B cell (primary cell): ENCODE results near the gene ELFN1. TPM values are rescaled to one million over a fixed set of nuclear protein-coding genes. Genes with fewer than 3 reads are reported as not detected.

Source experiments
- ATAC-seq: fragments of 200-7000 bp; cut with Tn5 transposase; one replicate; pipeline ENCODE4 v1.10.0; 2021; ENCODE audit warnings: low read depth, mild to moderate bottlenecking, moderate number of reproducible peaks, moderate library complexity
- CTCF ChIA-PET: fragments of 350-600 bp; sonication (Branson Sonifier 250); formaldehyde crosslinking; loops from one replicate; lab custom pipeline; 2021; ENCODE audit warnings: antibody characterized with exemption, inconsistent platforms; lab: Charles Lee
- POLR2A ChIA-PET: fragments of 350-600 bp; sonication (Branson Sonifier 250); formaldehyde crosslinking; loops from one replicate; lab custom pipeline; 2021; ENCODE audit warnings: antibody characterized with exemption; lab: Charles Lee
- DNase-seq: peaks from one replicate; pipeline ENCODE4 v3.0.0; 2013
- H2AFZ ChIP-seq: 2 replicates; pipeline ENCODE4 v1.6.1; 2012; ENCODE audit warnings: mild to moderate bottlenecking, low read depth, low read length; ENCODE audit not compliant: insufficient read depth, poor library complexity, severe bottlenecking
- H3K27ac ChIP-seq, 2 donors: 1 replicate in 1 of 2; 2 replicates in 1 of 2; pipeline ENCODE4 v1.5.1; 2012 to 2013; ENCODE audit warnings: low read length in 2 of 2, mild to moderate bottlenecking in 2 of 2, moderate library complexity in 1 of 2
- H3K27me3 ChIP-seq, 4 experiments: fragments of 200-600 bp in 1 of 4; sonication (generic) in 1 of 4; replicated peaks in 1 of 4; 1 replicate in 2 of 4; 2 replicates in 2 of 4; pipeline versions ENCODE4 v1.6.1 to v1.7.0; 2013 to 2016; ENCODE audit warnings: low read length in 3 of 4, mild to moderate bottlenecking in 2 of 4, mixed read lengths in 1 of 4, moderate library complexity in 1 of 4; ENCODE audit not compliant: insufficient read depth in 4 of 4, control insufficient read depth in 3 of 4; ENCODE audit errors: control extremely low read depth in 1 of 4
- H3K36me3 ChIP-seq, 2 experiments: replicated peaks in 1 of 2; 1 replicate in 1 of 2; 2 replicates in 1 of 2; pipeline versions ENCODE4 v1.6.1 to v1.7.1; 2013; ENCODE audit warnings: low read length in 1 of 2; ENCODE audit not compliant: insufficient read depth in 2 of 2, control insufficient read depth in 1 of 2; ENCODE audit errors: control extremely low read depth in 1 of 2, extremely low read depth in 1 of 2
- H3K4me1 ChIP-seq, 2 donors: fragments of 200-600 bp in 1 of 2; sonication (generic) in 1 of 2; 1 replicate in 1 of 2; 2 replicates in 1 of 2; pipeline versions ENCODE4 v1.5.1 to v1.6.1; 2013 to 2017; ENCODE audit warnings: low read length in 2 of 2; ENCODE audit not compliant: control insufficient read depth in 2 of 2, insufficient read depth in 2 of 2
- H3K4me2 ChIP-seq: replicated peaks from 2 replicates; pipeline ENCODE3; 2012; ENCODE audit warnings: mild to moderate bottlenecking, low read depth, low read length; ENCODE audit not compliant: poor library complexity, severe bottlenecking
- H3K4me3 ChIP-seq, 5 experiments: fragments of 200-600 bp in 1 of 5; sonication (generic) in 1 of 5; 1 replicate in 3 of 5; 2 replicates in 2 of 5; pipeline versions ENCODE4 v1.5.1 to v1.7.0; 2011 to 2016; ENCODE audit warnings: low read length in 4 of 5, mild to moderate bottlenecking in 4 of 5, low read depth in 2 of 5, control low read depth in 1 of 5, moderate library complexity in 1 of 5; ENCODE audit not compliant: insufficient read depth in 1 of 5; ENCODE audit errors: control extremely low read depth in 1 of 5, extremely low read depth in 1 of 5
- H3K79me2 ChIP-seq: fragments of 200-600 bp; sonication (generic); one replicate; pipeline ENCODE4 v1.6.0; 2016; ENCODE audit warnings: low read length; ENCODE audit not compliant: control insufficient read depth, insufficient read depth
- H3K9ac ChIP-seq: fragments of 200-600 bp; sonication (generic); 2 replicates; pipeline ENCODE4 v1.6.1; 2017; ENCODE audit warnings: mild to moderate bottlenecking, low read length, moderate library complexity
- H3K9me3 ChIP-seq, 3 donors: one replicate each; pipeline versions ENCODE4 v1.6.1 to v1.7.1; 2013; ENCODE audit warnings: low read length in 2 of 3; ENCODE audit not compliant: control insufficient read depth in 2 of 3, insufficient read depth in 1 of 3; ENCODE audit errors: control extremely low read depth in 1 of 3
- H4K20me1 ChIP-seq: 2 replicates; pipeline ENCODE4 v1.6.0; 2012; ENCODE audit warnings: mild to moderate bottlenecking, low read length; ENCODE audit not compliant: insufficient read depth, control insufficient read depth, poor library complexity, severe bottlenecking
- H3K27ac Mint-ChIP-seq: one replicate; pipeline ENCODE4 v1.8.0; 2021; ENCODE audit warnings: mixed read lengths
- H3K27me3 Mint-ChIP-seq: one replicate; pipeline ENCODE4 v1.8.0; 2021; ENCODE audit warnings: mixed read lengths
- H3K4me1 Mint-ChIP-seq: one replicate; pipeline ENCODE4 v1.8.0; 2021; ENCODE audit warnings: mixed read lengths
- H3K4me3 Mint-ChIP-seq: one replicate; pipeline ENCODE4 v1.8.0; 2021; ENCODE audit warnings: mixed read lengths
- H3K9me3 Mint-ChIP-seq: one replicate; pipeline ENCODE4 v1.8.0; 2022; ENCODE audit warnings: mixed read lengths; ENCODE audit not compliant: insufficient read depth
- EZH2 ChIP-seq: IDR thresholded peaks from 2 replicates; pipeline ENCODE4 v1.6.1; 2012; ENCODE audit warnings: borderline replicate concordance, low read depth, mild to moderate bottlenecking, moderate library complexity, low read length; ENCODE audit not compliant: insufficient read depth, poor library complexity, severe bottlenecking
- WGBS: methylation state at CpG from one replicate; pipeline ENCODE4 v1.1.5; 2013; ENCODE audit warnings: missing lambda C conversion rate; ENCODE audit not compliant: insufficient coverage; 5-methylcytosine and 5-hydroxymethylcytosine counted together
- intact Hi-C: fragments of 100-400 bp; cut with micrococcal nuclease; formaldehyde crosslinking; loops from one replicate; pipeline ENCODE4 v1.10.0; 2022
- polyA plus RNA-seq: library from polyadenylated mRNA; depleted of rRNA; stranded (reverse); fragments of >200 nt; gene quantifications from 2 replicates; pipeline ENCODE4 v1.2.3, GENCODE V29; 2012
- total RNA-seq, 2 donors: library from RNA; stranded (reverse); fragments of 120-200 nt in 1 of 2; gene quantifications; 1 replicate in 1 of 2; 2 replicates in 1 of 2; pipeline versions ENCODE4 v1.2.3 to v1.2.4, GENCODE V29; 2013 to 2022
- TF ChIP-seq, protein P1 (sequence below): fragments of 200-600 bp; IDR thresholded peaks from one replicate; pipeline ENCODE4 v1.8.0; 2022; ENCODE audit warnings: antibody characterized with exemption, mild to moderate bottlenecking

ELFN1 gene
- total and polyA plus RNA-seq, 2 donors (not counting 1 experiment from before 2014, with no cell fraction given), result 0.12 TPM; not detected in 1

DNA sequence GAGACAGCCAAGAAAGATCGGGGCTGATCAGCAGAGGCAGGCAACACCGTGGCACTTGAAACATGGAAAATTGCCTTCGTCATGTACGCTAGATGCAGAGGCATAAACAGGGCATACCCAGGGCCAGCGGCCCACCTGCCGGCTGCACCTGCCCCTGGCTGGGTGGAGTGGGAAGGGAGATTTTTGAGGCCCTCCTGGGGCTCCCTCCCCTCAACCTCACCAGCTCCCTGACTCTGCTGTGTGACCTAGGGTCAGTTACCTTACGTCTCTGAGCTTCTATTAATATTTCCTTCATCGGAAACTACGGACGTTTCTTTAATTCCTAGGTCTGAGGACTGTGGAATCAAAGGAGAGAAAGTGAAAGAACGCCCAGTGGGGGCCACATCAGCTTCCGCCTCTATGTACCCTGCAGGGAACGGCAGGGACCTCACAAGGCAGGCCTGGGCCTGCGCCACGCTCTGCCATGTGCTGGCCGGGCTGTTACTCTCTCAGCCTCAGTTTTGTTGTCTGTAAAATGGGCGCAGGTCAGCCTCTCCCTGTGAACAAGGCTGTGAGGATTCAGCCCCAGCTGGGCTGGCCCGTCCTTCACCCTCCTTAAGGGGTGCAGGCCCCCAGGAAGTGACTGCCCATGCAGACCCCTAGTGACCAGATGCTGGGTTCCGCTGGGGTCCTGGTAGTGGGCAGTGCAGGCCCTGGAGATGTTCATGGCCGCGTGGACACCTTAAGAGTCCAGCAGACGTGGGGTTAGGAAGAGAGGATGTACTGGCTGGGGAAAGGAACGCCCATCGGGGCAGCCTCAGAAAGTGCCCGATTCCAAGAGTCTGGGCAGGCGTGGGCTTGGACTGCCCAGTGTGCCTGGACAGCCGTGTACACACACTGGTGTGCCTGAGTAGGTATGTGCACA is 22.7 kb downstream of the ELFN1 start:
- peaks cover 31% of the 10 kb centered on the region for H3K27me3 Mint-ChIP-seq
- Histone ChIP-seq H3K9me3 (peaks cover 0 to 5% (median 0%) of the 10 kb centered on the region in 3 donors), H3K4me2 (no peak overlapping the region), H3K4me1 (no peaks in the 10 kb centered on the region), H3K9ac (no peak overlapping the region), H3K27ac (no peak overlapping the region), H3K4me3 (no peak overlapping the region), H3K27me3 (peaks cover 0 to 3% (median 0%) of the 10 kb centered on the region in 4 experiments), H3K36me3 (no peaks in the 10 kb centered on the region), H4K20me1 (no peaks in the 10 kb centered on the region), H3K79me2 (no peaks in the 10 kb centered on the region), H2AFZ (no peak overlapping the region)
- ATAC-seq (no peak), DNase-seq (no peak)
- H3K4me1 Mint-ChIP-seq, result no peaks in the 10 kb centered on the region
- no peak overlapping the region for H3K27ac Mint-ChIP-seq
- CTCF ChIA-PET, result no interaction called here
- H3K4me3 Mint-ChIP-seq, result no peak overlapping the region
- POLR2A ChIA-PET, result no interaction called here
- no peak for TF ChIP-seq EZH2
- TF ChIP-seq, protein P1, sequence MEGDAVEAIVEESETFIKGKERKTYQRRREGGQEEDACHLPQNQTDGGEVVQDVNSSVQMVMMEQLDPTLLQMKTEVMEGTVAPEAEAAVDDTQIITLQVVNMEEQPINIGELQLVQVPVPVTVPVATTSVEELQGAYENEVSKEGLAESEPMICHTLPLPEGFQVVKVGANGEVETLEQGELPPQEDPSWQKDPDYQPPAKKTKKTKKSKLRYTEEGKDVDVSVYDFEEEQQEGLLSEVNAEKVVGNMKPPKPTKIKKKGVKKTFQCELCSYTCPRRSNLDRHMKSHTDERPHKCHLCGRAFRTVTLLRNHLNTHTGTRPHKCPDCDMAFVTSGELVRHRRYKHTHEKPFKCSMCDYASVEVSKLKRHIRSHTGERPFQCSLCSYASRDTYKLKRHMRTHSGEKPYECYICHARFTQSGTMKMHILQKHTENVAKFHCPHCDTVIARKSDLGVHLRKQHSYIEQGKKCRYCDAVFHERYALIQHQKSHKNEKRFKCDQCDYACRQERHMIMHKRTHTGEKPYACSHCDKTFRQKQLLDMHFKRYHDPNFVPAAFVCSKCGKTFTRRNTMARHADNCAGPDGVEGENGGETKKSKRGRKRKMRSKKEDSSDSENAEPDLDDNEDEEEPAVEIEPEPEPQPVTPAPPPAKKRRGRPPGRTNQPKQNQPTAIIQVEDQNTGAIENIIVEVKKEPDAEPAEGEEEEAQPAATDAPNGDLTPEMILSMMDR, result no peak
- intact Hi-C loops, result no loop called here
- H3K9me3 Mint-ChIP-seq, result peaks cover 4% of the 10 kb centered on the region
- WGBS, result 91% methylated on average over 25 of the region's 27 CpGs

DNA sequence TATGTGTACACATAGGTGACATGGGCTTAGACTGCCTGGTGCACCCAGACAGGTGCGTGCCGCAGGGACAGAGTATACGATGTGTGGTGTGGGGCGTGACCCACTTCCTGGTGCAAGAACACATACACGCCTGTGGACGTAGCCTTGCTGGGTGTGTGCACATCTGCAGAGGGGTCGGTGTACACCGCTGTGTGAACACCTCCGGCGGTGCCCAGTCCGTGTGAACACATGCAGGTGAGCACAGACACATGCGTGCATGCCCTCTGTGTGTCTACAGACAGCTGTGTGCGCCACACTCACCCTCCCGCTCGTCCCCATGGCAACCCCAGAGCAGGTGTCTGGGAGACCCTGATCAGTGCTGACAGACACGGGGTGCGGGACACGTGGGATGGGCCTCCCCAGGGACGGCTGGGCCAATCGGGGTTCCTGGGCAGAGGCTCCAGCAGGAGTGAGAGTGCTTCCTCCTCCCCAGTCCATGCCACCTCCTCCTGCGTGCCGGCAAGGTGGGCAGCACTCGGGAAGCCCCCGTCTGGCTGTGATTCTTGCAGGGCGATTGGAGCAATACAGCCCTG is 23.4 kb downstream of the ELFN1 start:
- DNase-seq, result no peak
- H3K27me3 Mint-ChIP-seq, result peaks cover 27% of the 10 kb centered on the region

More for the DNA sequence above, 23.4 kb downstream of the ELFN1 start:
- Histone ChIP-seq H3K27ac (no peak overlapping the region), H3K9me3 (peaks cover 0 to 5% (median 0%) of the 10 kb centered on the region in 3 donors), H3K27me3 (peaks cover 0 to 3% (median 0%) of the 10 kb centered on the region in 4 experiments), H3K4me3 (no peak overlapping the region), H3K4me1 (no peaks in the 10 kb centered on the region), H3K4me2 (no peak overlapping the region), H4K20me1 (no peaks in the 10 kb centered on the region), H3K36me3 (no peaks in the 10 kb centered on the region), H2AFZ (no peak overlapping the region), H3K9ac (no peak overlapping the region), H3K79me2 (no peaks in the 10 kb centered on the region)
- H3K4me1 Mint-ChIP-seq, result no peaks in the 10 kb centered on the region
- ATAC-seq, result no peak
- H3K4me3 Mint-ChIP-seq, result no peak overlapping the region
- POLR2A ChIA-PET, result no interaction called here
- H3K9me3 Mint-ChIP-seq, result peaks cover 3% of the 10 kb centered on the region
- no peak overlapping the region for H3K27ac Mint-ChIP-seq
- WGBS, result 77% methylated on average over 25 of the region's 25 CpGs
- TF ChIP-seq EZH2, result no peak
- TF ChIP-seq, protein P1, result no peak
- intact Hi-C loops, result no loop called here
- CTCF ChIA-PET, result no interaction called here
